Transverse colon (tissue), 4 donors: ENCODE data around the gene C2.

Experiments
- EP300 ChIP-seq: sonication (generic); formaldehyde crosslinking; IDR thresholded peaks from one replicate; pipeline ENCODE4 v1.6.1; 2017; ENCODE audit warnings: antibody characterized with exemption, low read depth
- POLR2A ChIP-seq: fragments of 450-650 bp; IDR thresholded peaks from one replicate; pipeline ENCODE4 v1.6.1; 2016; ENCODE audit warnings: antibody characterized with exemption, mild to moderate bottlenecking, moderate library complexity
- POLR2AphosphoS5 ChIP-seq, 3 donors: sonication (generic); formaldehyde crosslinking; IDR thresholded peaks; one replicate each; pipeline ENCODE4 v1.6.1; 2016; ENCODE audit warnings: antibody characterized with exemption in 3 of 3
- TF ChIP-seq, protein P1 (sequence below), 5 experiments: fragments of 200-600 bp in 3 of 5; fragments of 450-650 bp in 2 of 5; sonication (generic) in 3 of 5; IDR thresholded peaks; 1 replicate in 2 of 5; 2 replicates in 3 of 5; pipeline ENCODE4 v1.5.1; 2016 to 2017; ENCODE audit warnings: antibody characterized with exemption in 5 of 5, inconsistent platforms in 3 of 5, mild to moderate bottlenecking in 2 of 5, moderate library complexity in 1 of 5

DNA sequence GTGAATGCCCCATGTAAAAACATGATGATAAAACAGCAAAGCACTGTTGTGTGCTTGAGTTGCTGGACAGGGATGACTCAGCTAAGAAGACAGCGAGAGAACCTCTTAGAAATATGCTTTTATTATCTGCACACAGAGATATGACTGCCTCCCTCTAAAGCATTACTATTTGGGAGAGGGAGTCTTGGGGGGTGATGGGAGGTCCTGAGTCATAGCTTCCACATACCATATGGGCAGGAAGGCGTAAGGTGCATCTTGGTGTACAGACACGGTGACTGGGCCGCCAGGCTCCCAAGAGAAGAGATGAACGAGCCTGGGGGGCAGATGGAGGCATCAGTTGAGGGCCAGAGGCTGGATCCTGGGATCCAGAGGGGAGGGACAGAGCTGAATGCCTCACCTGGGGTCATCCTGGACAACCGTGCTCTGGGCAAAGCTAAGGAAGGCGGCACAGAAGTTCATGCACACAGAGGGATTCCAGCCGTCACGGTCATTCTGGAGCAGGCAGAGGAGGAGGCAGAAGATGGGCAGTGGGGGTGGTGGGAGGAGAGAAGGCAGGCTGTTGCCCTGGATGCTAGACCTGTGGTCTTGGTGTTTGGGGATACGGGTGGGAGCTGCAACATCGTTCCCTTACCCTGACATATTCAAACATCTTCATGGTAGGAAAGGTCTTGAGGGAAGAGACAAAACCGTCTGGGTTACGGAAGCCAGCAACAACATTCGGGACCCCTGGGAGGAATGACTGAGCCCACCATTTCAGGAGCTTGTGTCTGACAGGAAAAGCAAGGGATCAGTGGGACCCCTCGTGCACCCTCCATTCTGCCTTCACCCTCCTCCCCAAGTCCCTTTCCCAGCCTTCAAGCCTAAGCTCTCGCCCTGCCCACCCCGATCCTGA is 42.4 kb downstream of the C2 start:
- TF ChIP-seq, protein P1, sequence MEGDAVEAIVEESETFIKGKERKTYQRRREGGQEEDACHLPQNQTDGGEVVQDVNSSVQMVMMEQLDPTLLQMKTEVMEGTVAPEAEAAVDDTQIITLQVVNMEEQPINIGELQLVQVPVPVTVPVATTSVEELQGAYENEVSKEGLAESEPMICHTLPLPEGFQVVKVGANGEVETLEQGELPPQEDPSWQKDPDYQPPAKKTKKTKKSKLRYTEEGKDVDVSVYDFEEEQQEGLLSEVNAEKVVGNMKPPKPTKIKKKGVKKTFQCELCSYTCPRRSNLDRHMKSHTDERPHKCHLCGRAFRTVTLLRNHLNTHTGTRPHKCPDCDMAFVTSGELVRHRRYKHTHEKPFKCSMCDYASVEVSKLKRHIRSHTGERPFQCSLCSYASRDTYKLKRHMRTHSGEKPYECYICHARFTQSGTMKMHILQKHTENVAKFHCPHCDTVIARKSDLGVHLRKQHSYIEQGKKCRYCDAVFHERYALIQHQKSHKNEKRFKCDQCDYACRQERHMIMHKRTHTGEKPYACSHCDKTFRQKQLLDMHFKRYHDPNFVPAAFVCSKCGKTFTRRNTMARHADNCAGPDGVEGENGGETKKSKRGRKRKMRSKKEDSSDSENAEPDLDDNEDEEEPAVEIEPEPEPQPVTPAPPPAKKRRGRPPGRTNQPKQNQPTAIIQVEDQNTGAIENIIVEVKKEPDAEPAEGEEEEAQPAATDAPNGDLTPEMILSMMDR (IDR thresholded peaks at IDR 0.05) = no peak
- TF ChIP-seq POLR2AphosphoS5 (IDR thresholded peaks at IDR 0.05) (no peak), POLR2A (no peak), EP300 (no peak)
